ENCODE results near the gene CATSPERZ.
"Not testable (repeated sequence)": the region's sequence is repeated elsewhere in the genome, so short reads cannot be mapped to it uniquely, and the experiment has no call there.

Gene CATSPERZ

GRCh38 chr11:64304316-64305072 lies 4.3 kb downstream of the CATSPERZ start:
- peak; percentile 65 for DNase-seq (ENCODE audit: low read depth)

- peak; percentile 93 for DNase-seq (ENCODE audit: low read depth)
Observed at GRCh38 chr11:64305075-64305690, 5.0 kb downstream of the CATSPERZ start, which contains the start of gene ESRRA. Gene ESRRA (plus strand): TSS chr11:64305524. CDS start chr11:64307180, 1,656 bp downstream.

GRCh38 chr11:64305691-64306562 lies 5.8 kb downstream of the CATSPERZ start:
- DNase-seq (ENCODE audit: low read depth), result no peak

GRCh38 chr11:64306563-64306875 lies 6.4 kb downstream of the CATSPERZ start:
- no peak for DNase-seq (ENCODE audit: low read depth)

GRCh38 chr11:64306876-64307622 lies 6.9 kb downstream of the CATSPERZ start:
- DNase-seq (ENCODE audit: low read depth), result no peak

GRCh38 chr11:64307795-64308194 lies 7.6 kb downstream of the CATSPERZ start:
- not testable (repeated sequence) for DNase-seq (ENCODE audit: low read depth)

GRCh38 chr11:64312947-64313346 lies 12.8 kb downstream of the CATSPERZ start:
- DNase-seq (ENCODE audit: low read depth), result no peak

- no peak for DNase-seq (ENCODE audit: low read depth)
Observed at GRCh38 chr11:64313491-64314145, 13.5 kb downstream of the CATSPERZ start.

- DNase-seq (ENCODE audit: low read depth), result no peak
Observed at GRCh38 chr11:64314146-64314804, 14.1 kb downstream of the CATSPERZ start.

GRCh38 chr11:64314805-64315561 lies 14.8 kb downstream of the CATSPERZ start:
- no peak for DNase-seq (ENCODE audit: low read depth)

- not testable (repeated sequence) for DNase-seq (ENCODE audit: low read depth)
Observed at GRCh38 chr11:64315667-64316526, 15.7 kb downstream of the CATSPERZ start.

GRCh38 chr11:64316672-64317324 lies 16.6 kb downstream of the CATSPERZ start:
- DNase-seq (ENCODE audit: low read depth), result no peak

- DNase-seq (ENCODE audit: low read depth), result peak; percentile 92
Observed at GRCh38 chr11:64317325-64317960, 17.3 kb downstream of the CATSPERZ start, which contains the start of gene TRMT112. Gene TRMT112 (minus strand): TSS chr11:64317559. CDS start chr11:64317526, 33 bp downstream.

GRCh38 chr11:64317961-64318765 lies 18.0 kb downstream of the CATSPERZ start, which contains the start of gene PRDX5:
Gene PRDX5 (plus strand): TSS chr11:64318121. CDS start chr11:64318216, 95 bp downstream.
- DNase-seq (ENCODE audit: low read depth), result peak; percentile 93

- DNase-seq (ENCODE audit: low read depth), result no peak
Observed at GRCh38 chr11:64318766-64319761, 18.9 kb downstream of the CATSPERZ start.

- DNase-seq (ENCODE audit: low read depth), result no peak
Observed at GRCh38 chr11:64320556-64320955, 20.4 kb downstream of the CATSPERZ start.
